K562 (cell line): ENCODE results near the gene DAPK3. TPM values are rescaled to one million over a fixed set of nuclear protein-coding genes. Genes with fewer than 3 reads are reported as not detected.
A peak's percentile ranks its signal among the peaks of the same experiment; 100 is the strongest.

Experiments
- ERF ChIP-seq: fragments of 450-650 bp; formaldehyde crosslinking; IDR thresholded peaks from 2 replicates; pipeline ENCODE4 v1.4.0; 2020; ENCODE audit warnings: mild to moderate bottlenecking, mixed read lengths
- HDAC1 ChIP-seq, 2 experiments: fragments of 450-650 bp; IDR thresholded peaks; 2 replicates each; pipeline ENCODE4 v1.6.1; 2016 to 2017; ENCODE audit warnings: inconsistent platforms in 1 of 2, mild to moderate bottlenecking in 1 of 2, moderate library complexity in 1 of 2
- SIN3A ChIP-seq, 2 experiments: fragments of 150-350 bp in 1 of 2; IDR thresholded peaks; 2 replicates each; pipeline ENCODE4 v1.6.1; 2011 to 2016; ENCODE audit warnings: borderline replicate concordance in 2 of 2, low read depth in 2 of 2, low read length in 2 of 2, mild to moderate bottlenecking in 2 of 2, moderate library complexity in 2 of 2; ENCODE audit not compliant: control insufficient read depth in 1 of 2
- polyA plus RNA-seq, 8 experiments: library from polyadenylated mRNA; depleted of rRNA in 4 of 8; stranded (reverse) in 5 of 8; unstranded in 3 of 8; fragments of >200 nt; fragmentation: Nextera tagmentation in 2 of 8; fragmentation: Illumina TruSeq in 1 of 8; extraction: Ambion mirVana in 2 of 8; extraction: Trizol in 1 of 8; gene quantifications; 2 replicates each; pipeline versions ENCODE4 v1.2.1 to v1.2.3, GENCODE V29; 2011 to 2014; ENCODE audit warnings: inconsistent platforms in 1 of 8, missing spikeins in 1 of 8
- total RNA-seq, 7 experiments: library from RNA; depleted of rRNA in 6 of 7; stranded (reverse); fragments of >200 nt in 6 of 7; fragmentation: Illumina TruSeq in 2 of 7; extraction: Trizol in 2 of 7; gene quantifications; 2 replicates each; pipeline versions ENCODE4 v1.2.1 to v1.2.3, GENCODE V29; 2011 to 2021; ENCODE audit warnings: low replicate concordance in 1 of 7
- TF ChIP-seq, protein P1 (sequence below): IDR thresholded peaks from 3 replicates; pipeline ENCODE4 v1.6.1; 2011; ENCODE audit warnings: borderline replicate concordance, mild to moderate bottlenecking, moderate library complexity; ENCODE audit not compliant: insufficient read length; ENCODE audit errors: extremely low read depth
- TF ChIP-seq, protein P2 (sequence below), 2 experiments: fragments of 450-650 bp; formaldehyde crosslinking in 1 of 2; IDR thresholded peaks; 2 replicates each; pipeline versions ENCODE4 v1.4.0 to v1.6.1; 2014 to 2020; ENCODE audit warnings: mild to moderate bottlenecking in 2 of 2, borderline replicate concordance in 1 of 2, low read depth in 1 of 2
- TF ChIP-seq, protein P3 (sequence below): sonication (generic); formaldehyde crosslinking; IDR thresholded peaks from 2 replicates; pipeline ENCODE4 v1.9.0; 2022; ENCODE audit warnings: mild to moderate bottlenecking, missing genetic modification reagents
- TF ChIP-seq, protein P4 (sequence below): fragments of 450-650 bp; IDR thresholded peaks from 2 replicates; pipeline ENCODE4 v1.6.1; 2016; ENCODE audit warnings: borderline replicate concordance
- TF ChIP-seq, protein P5 (sequence below), 2 experiments: fragments of 200-800 bp in 1 of 2; sonication (Bioruptor generic) in 1 of 2; sonication (generic) in 1 of 2; formaldehyde crosslinking in 1 of 2; IDR thresholded peaks in 1 of 2; conservative IDR thresholded peaks in 1 of 2; 2 replicates each; pipeline versions ENCODE4 v1.5.0 to v1.6.1; 2016 to 2020; ENCODE audit warnings: missing compliant biosample characterization in 1 of 2, missing genetic modification characterization in 1 of 2, missing genetic modification reagents in 1 of 2

Gene DAPK3
- total and polyA plus RNA-seq, 9 of the 15 experiments (the other 6 are each of a cell fraction or from before 2014, with no cell fraction given), result 0.14 to 63.4 (median 25.0) TPM

DNA sequence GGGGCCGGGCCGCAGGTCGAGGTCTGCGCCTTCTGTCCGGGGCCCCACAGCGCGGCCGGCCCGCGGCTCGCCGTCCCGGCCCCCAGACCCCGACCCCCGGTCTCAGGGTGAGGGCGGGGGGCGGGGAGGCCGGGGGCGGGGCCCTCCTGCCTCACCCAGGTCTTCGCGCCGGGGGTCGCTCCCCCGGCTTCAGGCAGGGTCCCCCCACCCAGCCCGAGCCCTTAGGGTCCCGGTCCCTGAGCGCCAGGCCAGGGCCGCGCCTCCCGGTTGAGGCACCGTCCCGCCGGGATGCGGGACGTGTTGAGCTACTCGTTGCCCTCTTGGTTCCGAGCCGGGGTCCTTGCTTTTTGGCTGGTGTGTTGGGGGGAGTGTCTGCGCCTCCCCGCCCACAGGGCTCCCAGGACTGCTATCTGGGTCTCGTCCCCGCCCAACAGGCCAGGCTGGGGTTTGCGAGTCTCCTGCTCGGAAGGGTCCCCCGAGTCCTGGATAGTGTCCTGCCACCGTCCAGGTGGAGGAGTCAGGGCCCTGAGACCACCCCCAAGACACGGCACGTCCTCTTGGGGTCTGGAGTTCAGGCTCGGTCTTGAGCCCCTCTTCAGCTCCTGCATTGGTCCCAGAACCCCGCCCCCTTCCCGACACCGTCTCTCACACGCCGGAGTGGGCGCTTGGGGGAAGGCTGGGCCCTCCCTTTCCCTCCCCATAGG is 37.1 kb upstream of the DAPK3 start (continued):
- TF ChIP-seq, protein P1, sequence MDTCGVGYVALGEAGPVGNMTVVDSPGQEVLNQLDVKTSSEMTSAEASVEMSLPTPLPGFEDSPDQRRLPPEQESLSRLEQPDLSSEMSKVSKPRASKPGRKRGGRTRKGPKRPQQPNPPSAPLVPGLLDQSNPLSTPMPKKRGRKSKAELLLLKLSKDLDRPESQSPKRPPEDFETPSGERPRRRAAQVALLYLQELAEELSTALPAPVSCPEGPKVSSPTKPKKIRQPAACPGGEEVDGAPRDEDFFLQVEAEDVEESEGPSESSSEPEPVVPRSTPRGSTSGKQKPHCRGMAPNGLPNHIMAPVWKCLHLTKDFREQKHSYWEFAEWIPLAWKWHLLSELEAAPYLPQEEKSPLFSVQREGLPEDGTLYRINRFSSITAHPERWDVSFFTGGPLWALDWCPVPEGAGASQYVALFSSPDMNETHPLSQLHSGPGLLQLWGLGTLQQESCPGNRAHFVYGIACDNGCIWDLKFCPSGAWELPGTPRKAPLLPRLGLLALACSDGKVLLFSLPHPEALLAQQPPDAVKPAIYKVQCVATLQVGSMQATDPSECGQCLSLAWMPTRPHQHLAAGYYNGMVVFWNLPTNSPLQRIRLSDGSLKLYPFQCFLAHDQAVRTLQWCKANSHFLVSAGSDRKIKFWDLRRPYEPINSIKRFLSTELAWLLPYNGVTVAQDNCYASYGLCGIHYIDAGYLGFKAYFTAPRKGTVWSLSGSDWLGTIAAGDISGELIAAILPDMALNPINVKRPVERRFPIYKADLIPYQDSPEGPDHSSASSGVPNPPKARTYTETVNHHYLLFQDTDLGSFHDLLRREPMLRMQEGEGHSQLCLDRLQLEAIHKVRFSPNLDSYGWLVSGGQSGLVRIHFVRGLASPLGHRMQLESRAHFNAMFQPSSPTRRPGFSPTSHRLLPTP, result no peak
- TF ChIP-seq, protein P2, sequence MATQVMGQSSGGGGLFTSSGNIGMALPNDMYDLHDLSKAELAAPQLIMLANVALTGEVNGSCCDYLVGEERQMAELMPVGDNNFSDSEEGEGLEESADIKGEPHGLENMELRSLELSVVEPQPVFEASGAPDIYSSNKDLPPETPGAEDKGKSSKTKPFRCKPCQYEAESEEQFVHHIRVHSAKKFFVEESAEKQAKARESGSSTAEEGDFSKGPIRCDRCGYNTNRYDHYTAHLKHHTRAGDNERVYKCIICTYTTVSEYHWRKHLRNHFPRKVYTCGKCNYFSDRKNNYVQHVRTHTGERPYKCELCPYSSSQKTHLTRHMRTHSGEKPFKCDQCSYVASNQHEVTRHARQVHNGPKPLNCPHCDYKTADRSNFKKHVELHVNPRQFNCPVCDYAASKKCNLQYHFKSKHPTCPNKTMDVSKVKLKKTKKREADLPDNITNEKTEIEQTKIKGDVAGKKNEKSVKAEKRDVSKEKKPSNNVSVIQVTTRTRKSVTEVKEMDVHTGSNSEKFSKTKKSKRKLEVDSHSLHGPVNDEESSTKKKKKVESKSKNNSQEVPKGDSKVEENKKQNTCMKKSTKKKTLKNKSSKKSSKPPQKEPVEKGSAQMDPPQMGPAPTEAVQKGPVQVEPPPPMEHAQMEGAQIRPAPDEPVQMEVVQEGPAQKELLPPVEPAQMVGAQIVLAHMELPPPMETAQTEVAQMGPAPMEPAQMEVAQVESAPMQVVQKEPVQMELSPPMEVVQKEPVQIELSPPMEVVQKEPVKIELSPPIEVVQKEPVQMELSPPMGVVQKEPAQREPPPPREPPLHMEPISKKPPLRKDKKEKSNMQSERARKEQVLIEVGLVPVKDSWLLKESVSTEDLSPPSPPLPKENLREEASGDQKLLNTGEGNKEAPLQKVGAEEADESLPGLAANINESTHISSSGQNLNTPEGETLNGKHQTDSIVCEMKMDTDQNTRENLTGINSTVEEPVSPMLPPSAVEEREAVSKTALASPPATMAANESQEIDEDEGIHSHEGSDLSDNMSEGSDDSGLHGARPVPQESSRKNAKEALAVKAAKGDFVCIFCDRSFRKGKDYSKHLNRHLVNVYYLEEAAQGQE (IDR thresholded peaks at IDR 0.05; ENCODE audit: borderline replicate concordance), result no peak
- TF ChIP-seq, protein P2 (CRISPR knock-in tag; IDR thresholded peaks at IDR 0.05; ENCODE audit: low read depth), result no peak
- TF ChIP-seq SIN3A (IDR thresholded peaks at IDR 0.05; ENCODE audit: borderline replicate concordance in 2 of 2, control insufficient read depth in 1 of 2, low read depth in 2 of 2, low read length in 2 of 2), result peak in 1 of 2 experiments; percentile 75; a peak in 1 of 4 replicates
- TF ChIP-seq, protein P3, sequence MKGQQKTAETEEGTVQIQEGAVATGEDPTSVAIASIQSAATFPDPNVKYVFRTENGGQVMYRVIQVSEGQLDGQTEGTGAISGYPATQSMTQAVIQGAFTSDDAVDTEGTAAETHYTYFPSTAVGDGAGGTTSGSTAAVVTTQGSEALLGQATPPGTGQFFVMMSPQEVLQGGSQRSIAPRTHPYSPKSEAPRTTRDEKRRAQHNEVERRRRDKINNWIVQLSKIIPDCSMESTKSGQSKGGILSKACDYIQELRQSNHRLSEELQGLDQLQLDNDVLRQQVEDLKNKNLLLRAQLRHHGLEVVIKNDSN (CRISPR knock-in tag), result peak; percentile 41; the same call in 1 of the 2 replicates
- TF ChIP-seq, protein P4, sequence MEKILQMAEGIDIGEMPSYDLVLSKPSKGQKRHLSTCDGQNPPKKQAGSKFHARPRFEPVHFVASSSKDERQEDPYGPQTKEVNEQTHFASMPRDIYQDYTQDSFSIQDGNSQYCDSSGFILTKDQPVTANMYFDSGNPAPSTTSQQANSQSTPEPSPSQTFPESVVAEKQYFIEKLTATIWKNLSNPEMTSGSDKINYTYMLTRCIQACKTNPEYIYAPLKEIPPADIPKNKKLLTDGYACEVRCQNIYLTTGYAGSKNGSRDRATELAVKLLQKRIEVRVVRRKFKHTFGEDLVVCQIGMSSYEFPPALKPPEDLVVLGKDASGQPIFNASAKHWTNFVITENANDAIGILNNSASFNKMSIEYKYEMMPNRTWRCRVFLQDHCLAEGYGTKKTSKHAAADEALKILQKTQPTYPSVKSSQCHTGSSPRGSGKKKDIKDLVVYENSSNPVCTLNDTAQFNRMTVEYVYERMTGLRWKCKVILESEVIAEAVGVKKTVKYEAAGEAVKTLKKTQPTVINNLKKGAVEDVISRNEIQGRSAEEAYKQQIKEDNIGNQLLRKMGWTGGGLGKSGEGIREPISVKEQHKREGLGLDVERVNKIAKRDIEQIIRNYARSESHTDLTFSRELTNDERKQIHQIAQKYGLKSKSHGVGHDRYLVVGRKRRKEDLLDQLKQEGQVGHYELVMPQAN, result 0 out of 2 replicates have a peak, but pooled peaks have one; percentile 38
- peak in 1 of 2 experiments; percentile 47; a peak in 1 of 4 replicates for TF ChIP-seq HDAC1 (IDR thresholded peaks at IDR 0.05)
- no peak for TF ChIP-seq ERF
- TF ChIP-seq, protein P5, sequence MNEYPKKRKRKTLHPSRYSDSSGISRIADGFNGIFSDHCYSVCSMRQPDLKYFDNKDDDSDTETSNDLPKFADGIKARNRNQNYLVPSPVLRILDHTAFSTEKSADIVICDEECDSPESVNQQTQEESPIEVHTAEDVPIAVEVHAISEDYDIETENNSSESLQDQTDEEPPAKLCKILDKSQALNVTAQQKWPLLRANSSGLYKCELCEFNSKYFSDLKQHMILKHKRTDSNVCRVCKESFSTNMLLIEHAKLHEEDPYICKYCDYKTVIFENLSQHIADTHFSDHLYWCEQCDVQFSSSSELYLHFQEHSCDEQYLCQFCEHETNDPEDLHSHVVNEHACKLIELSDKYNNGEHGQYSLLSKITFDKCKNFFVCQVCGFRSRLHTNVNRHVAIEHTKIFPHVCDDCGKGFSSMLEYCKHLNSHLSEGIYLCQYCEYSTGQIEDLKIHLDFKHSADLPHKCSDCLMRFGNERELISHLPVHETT (CRISPR knock-in tag; conservative IDR thresholded peaks at IDR 0.05 in 1 of 2, IDR thresholded peaks at IDR 0.05 in 1 of 2), result no peak
